GM21619 (cell line): ENCODE measurements around the gene GH1.
"Not testable (repeated sequence)": the region's sequence is repeated elsewhere in the genome, so short reads cannot be mapped to it uniquely, and the experiment has no call there.

Source experiments
- ATAC-seq: cut with Tn5 transposase; IDR thresholded peaks from one replicate; pipeline ENCODE4 v1.9.1; 2021; ENCODE audit not compliant: unreplicated experiment

The GH1 gene

GRCh38 chr17:63869491-63870291 is 48.9 kb downstream of the GH1 start:
- ATAC-seq = not testable (repeated sequence)
